G401.6 (cell line): ENCODE measurements around the gene CAPN3.

Experiments
- FAIRE-seq: peaks from 2 replicates; lab custom pipeline; 2012; peaks lifted over from hg19 to GRCh38; lab: Jason Lieb, UNC

Gene CAPN3

GRCh38 chr15:42456971-42457370 is 97.7 kb downstream of the CAPN3 start:
- no peak for FAIRE-seq

DNA sequence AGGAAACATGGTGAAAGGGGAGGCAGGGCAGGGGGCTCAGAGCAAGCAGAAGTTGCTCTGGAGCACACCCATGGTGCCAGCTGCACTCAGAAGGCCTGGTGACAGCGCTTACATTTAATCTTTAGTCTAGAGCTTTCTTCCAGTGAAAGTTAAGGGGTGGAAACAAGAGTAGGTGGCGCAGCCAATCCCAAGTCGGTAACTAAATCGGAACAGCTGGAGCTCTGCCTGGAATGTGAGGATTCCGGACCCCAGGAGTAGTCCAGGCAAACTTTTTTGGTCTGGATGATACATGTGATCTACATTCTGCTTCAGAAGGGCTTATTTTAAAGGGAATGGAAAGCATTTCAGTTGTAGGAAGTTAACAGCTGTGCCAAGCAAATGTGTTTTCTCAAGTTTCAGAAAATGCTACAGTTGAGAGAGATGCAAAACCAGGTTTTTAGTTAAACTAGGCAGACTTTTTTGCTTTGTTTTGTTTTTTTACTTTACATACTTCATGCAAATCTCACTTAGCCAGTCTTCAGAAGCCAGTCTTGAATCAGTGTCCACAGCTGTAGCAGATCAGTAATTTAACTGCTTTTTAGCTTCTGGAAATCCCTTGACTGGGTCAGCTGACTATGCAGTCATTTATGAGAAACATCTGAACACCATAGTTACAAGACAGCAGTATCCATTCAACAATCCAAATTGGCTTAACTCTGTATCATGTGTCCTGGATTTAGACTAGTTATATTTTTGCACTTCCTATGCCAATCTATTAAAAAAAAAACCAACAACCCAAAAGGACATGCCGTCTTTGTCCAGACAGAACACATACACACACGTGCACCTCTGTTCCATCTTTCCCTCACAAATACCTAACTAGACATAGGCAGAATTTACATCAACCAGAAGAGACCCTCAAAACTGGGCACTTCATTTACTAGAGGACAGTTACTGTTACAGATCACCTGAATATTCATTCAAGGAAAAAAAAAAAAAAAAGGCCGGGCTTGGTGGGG is 98.4 kb downstream of the CAPN3 start:
- peak; percentile 99 for FAIRE-seq

DNA sequence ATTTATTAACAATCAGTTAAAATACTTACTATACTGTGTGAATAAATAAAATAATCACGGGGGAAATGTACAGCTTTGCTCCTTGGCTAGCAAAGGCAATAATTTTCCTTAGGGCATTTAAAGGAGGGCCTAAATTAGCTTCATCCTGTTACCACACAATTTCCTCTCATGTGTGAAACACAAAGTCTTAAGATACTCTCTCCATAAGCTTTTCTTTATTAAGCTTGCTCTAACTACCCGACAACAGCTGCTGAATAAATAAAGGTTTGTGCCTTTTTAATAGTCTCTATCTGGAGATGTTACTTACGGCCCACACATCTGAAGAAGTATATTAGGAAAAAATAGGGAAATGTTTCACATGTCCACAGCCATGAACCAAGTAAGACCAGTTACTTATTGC is 102.0 kb downstream of the CAPN3 start:
- FAIRE-seq, result peak; percentile 83
